Measurements from ENCODE around the gene CAMK1. TPM values are rescaled to one million over a fixed set of nuclear protein-coding genes. Genes with fewer than 3 reads are reported as not detected.

Gene CAMK1
- polyA plus RNA-seq, 4 donors: 10.1 to 22.5 (median 19.4) TPM

- H3K4me1 ChIP-seq (ENCODE audit: control insufficient read depth in 3 of 3, insufficient read depth in 2 of 3, low read depth in 1 of 3, low read length in 2 of 3): peaks cover 0 to 24% (median 2%) of the 10 kb centered on the region in 3 donors
- DNase-seq (no peak), FAIRE-seq (no peak)
- no peaks in the 10 kb centered on the region for H3K9me3 ChIP-seq (ENCODE audit: control insufficient read depth in 2 of 2, insufficient read depth in 1 of 2, low read depth in 1 of 2, low read length in 1 of 2)
- no peak overlapping the region for H3K4me3 ChIP-seq (ENCODE audit: low read depth in 1 of 3, low read length in 3 of 3)
- peaks cover 42 to 73% (median 43%) of the 10 kb centered on the region in 3 donors for H3K36me3 ChIP-seq (ENCODE audit: control insufficient read depth in 3 of 3, insufficient read depth in 2 of 3, low read depth in 1 of 3, low read length in 3 of 3)
- WGBS, 3 donors: 33 to 83% (median 42%) methylated on average over 1 of the region's 1 CpG
- no peaks in the 10 kb centered on the region for H3K27me3 ChIP-seq (ENCODE audit: control insufficient read depth in 3 of 3, insufficient read depth in 3 of 3, low read length in 3 of 3)
- H3K27ac ChIP-seq (ENCODE audit: low read depth in 1 of 3, low read length in 2 of 3): peak overlapping the region in 1 of 3 donors; percentile 4
These were observed 33.7 kb upstream of the CAMK1 start for GRCh38 chr3:9803494-9803893.

DNA sequence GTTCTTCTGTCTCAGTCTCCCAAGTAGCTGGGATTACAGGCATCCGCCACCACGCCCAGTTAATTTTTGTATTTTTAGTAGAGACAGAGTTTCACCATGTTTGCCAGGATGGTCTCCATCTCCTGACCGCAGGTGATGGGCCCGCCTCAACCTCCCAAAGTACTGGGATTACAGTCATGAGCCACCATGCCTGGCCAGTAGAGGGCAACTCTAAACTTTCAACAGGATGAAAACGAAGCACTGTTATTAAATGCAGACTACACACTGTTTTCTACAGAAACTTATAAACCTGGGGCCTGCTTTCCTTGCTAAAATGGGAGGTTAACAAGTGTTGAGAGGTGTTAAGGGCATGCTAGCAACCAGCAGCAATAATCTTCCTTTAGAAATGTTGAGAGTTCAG is 30.8 kb upstream of the CAMK1 start:
- peaks cover 0 to 20% (median 2%) of the 10 kb centered on the region in 3 donors for H3K4me1 ChIP-seq (ENCODE audit: control insufficient read depth in 3 of 3, insufficient read depth in 2 of 3, low read depth in 1 of 3, low read length in 2 of 3)
- no peaks in the 10 kb centered on the region for H3K9me3 ChIP-seq (ENCODE audit: control insufficient read depth in 2 of 2, insufficient read depth in 1 of 2, low read depth in 1 of 2, low read length in 1 of 2)
- H3K36me3 ChIP-seq (ENCODE audit: control insufficient read depth in 3 of 3, insufficient read depth in 2 of 3, low read depth in 1 of 3, low read length in 3 of 3): peaks cover 30 to 69% (median 42%) of the 10 kb centered on the region in 3 donors
- WGBS, 3 donors: 79 to 85% (median 81%) methylated on average over 5 of the region's 5 CpGs
- DNase-seq (no peak), FAIRE-seq (no peak)
- H3K27me3 ChIP-seq (ENCODE audit: control insufficient read depth in 3 of 3, insufficient read depth in 3 of 3, low read length in 3 of 3): no peaks in the 10 kb centered on the region
- no peak overlapping the region for H3K27ac ChIP-seq (ENCODE audit: low read depth in 1 of 3, low read length in 2 of 3)
- H3K4me3 ChIP-seq (ENCODE audit: low read depth in 1 of 3, low read length in 3 of 3): no peak overlapping the region

- no peaks in the 10 kb centered on the region for H3K9me3 ChIP-seq (ENCODE audit: control insufficient read depth in 2 of 2, insufficient read depth in 1 of 2, low read depth in 1 of 2, low read length in 1 of 2)
- H3K4me3 ChIP-seq (ENCODE audit: low read depth in 1 of 3, low read length in 3 of 3): no peak overlapping the region
- no peak for DNase-seq
- 87 to 92% (median 91%) methylated on average over 12 of the region's 12 CpGs for WGBS, 3 donors
- H3K27ac ChIP-seq (ENCODE audit: low read depth in 1 of 3, low read length in 2 of 3): no peak overlapping the region
- no peak for FAIRE-seq
- peaks cover 18 to 56% (median 27%) of the 10 kb centered on the region in 3 donors for H3K36me3 ChIP-seq (ENCODE audit: control insufficient read depth in 3 of 3, insufficient read depth in 2 of 3, low read depth in 1 of 3, low read length in 3 of 3)
- H3K4me1 ChIP-seq (ENCODE audit: control insufficient read depth in 3 of 3, insufficient read depth in 2 of 3, low read depth in 1 of 3, low read length in 2 of 3): peaks cover 1 to 11% (median 2%) of the 10 kb centered on the region in 3 donors
- H3K27me3 ChIP-seq (ENCODE audit: control insufficient read depth in 3 of 3, insufficient read depth in 3 of 3, low read length in 3 of 3): no peaks in the 10 kb centered on the region
These were observed 27.6 kb upstream of the CAMK1 start for GRCh38 chr3:9797196-9797945.

- FAIRE-seq: no peak
- H3K27me3 ChIP-seq (ENCODE audit: control insufficient read depth in 3 of 3, insufficient read depth in 3 of 3, low read length in 3 of 3): no peaks in the 10 kb centered on the region
These were observed 25.5 kb upstream of the CAMK1 start for GRCh38 chr3:9795207-9795606.

GRCh38 chr3:9794400-9794799 is 24.7 kb upstream of the CAMK1 start:
- Histone ChIP-seq H3K27me3 (ENCODE audit: control insufficient read depth in 3 of 3, insufficient read depth in 3 of 3, low read length in 3 of 3) (no peaks in the 10 kb centered on the region), H3K36me3 (ENCODE audit: control insufficient read depth in 3 of 3, insufficient read depth in 2 of 3, low read depth in 1 of 3, low read length in 3 of 3) (peaks cover 3 to 45% (median 15%) of the 10 kb centered on the region in 3 donors), H3K4me3 (ENCODE audit: low read depth in 1 of 3, low read length in 3 of 3) (no peak overlapping the region), H3K27ac (ENCODE audit: low read depth in 1 of 3, low read length in 2 of 3) (no peak overlapping the region), H3K9me3 (ENCODE audit: control insufficient read depth in 2 of 2, insufficient read depth in 1 of 2, low read depth in 1 of 2, low read length in 1 of 2) (no peaks in the 10 kb centered on the region), H3K4me1 (ENCODE audit: control insufficient read depth in 3 of 3, insufficient read depth in 2 of 3, low read depth in 1 of 3, low read length in 2 of 3) (peaks cover 2 to 20% (median 4%) of the 10 kb centered on the region in 3 donors)
- WGBS, 3 donors: 93 to 98% (median 94%) methylated on average over 11 of the region's 11 CpGs
- FAIRE-seq (no peak), DNase-seq (no peak)

More at GRCh38 chr3:9795207-9795606, 25.5 kb upstream of the CAMK1 start:
- Histone ChIP-seq H3K27ac (ENCODE audit: low read depth in 1 of 3, low read length in 2 of 3) (no peak overlapping the region), H3K9me3 (ENCODE audit: control insufficient read depth in 2 of 2, insufficient read depth in 1 of 2, low read depth in 1 of 2, low read length in 1 of 2) (no peaks in the 10 kb centered on the region), H3K4me1 (ENCODE audit: control insufficient read depth in 3 of 3, insufficient read depth in 2 of 3, low read depth in 1 of 3, low read length in 2 of 3) (peaks cover 2 to 20% (median 4%) of the 10 kb centered on the region in 3 donors), H3K36me3 (ENCODE audit: control insufficient read depth in 3 of 3, insufficient read depth in 2 of 3, low read depth in 1 of 3, low read length in 3 of 3) (peaks cover 11 to 47% (median 19%) of the 10 kb centered on the region in 3 donors), H3K4me3 (ENCODE audit: low read depth in 1 of 3, low read length in 3 of 3) (no peak overlapping the region)
- 78 to 88% (median 84%) methylated on average over 5 of the region's 5 CpGs for WGBS, 3 donors
- no peak for DNase-seq

DNA sequence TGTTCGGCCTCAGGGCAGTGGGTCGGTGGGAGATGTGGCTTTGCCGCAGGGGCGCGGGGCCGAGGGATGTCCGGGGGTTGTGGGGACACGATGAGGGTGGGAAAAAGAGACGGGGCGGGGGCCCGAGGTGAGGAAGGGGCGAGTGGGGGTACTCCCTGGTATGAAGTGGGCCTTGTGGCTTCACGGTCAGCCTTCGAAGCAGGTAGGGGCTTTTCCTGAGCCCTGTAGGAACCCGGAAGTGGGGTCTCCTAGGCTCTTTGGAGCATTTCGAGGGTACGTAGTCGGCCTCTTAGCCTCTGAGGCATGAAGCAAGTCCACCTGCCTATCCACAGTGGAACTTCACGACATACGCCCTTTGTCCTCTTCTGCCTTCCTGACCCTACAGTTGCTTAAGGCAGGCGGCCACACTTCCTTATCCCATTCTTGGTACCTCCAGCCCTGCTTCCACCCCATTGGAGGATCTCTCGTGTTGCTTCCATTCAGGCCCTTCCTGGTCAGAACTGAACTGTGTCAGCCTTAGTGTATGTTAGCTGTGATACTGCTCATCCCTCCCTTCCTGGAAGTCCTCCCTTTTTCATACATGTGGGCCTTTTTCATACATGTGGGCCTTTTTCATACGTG is 23.5 kb upstream of the CAMK1 start:
- WGBS, 3 donors: 1% methylated on average over 18 to 23 of the region's 23 CpGs
- Histone ChIP-seq H3K4me3 (ENCODE audit: low read depth in 1 of 3, low read length in 3 of 3) (peak overlapping the region; percentile 93 to 99 (median 97)), H3K9me3 (ENCODE audit: control insufficient read depth in 2 of 2, insufficient read depth in 1 of 2, low read depth in 1 of 2, low read length in 1 of 2) (no peaks in the 10 kb centered on the region), H3K36me3 (ENCODE audit: control insufficient read depth in 3 of 3, insufficient read depth in 2 of 3, low read depth in 1 of 3, low read length in 3 of 3) (peaks cover 3 to 49% (median 11%) of the 10 kb centered on the region in 3 donors), H3K27me3 (ENCODE audit: control insufficient read depth in 3 of 3, insufficient read depth in 3 of 3, low read length in 3 of 3) (no peaks in the 10 kb centered on the region), H3K4me1 (ENCODE audit: control insufficient read depth in 3 of 3, insufficient read depth in 2 of 3, low read depth in 1 of 3, low read length in 2 of 3) (peaks cover 2 to 20% (median 4%) of the 10 kb centered on the region in 3 donors), H3K27ac (ENCODE audit: low read depth in 1 of 3, low read length in 2 of 3) (peak overlapping the region; percentile 92 to 98 (median 96))
- FAIRE-seq (no peak), DNase-seq (peak; percentile 80 to 85)

DNA sequence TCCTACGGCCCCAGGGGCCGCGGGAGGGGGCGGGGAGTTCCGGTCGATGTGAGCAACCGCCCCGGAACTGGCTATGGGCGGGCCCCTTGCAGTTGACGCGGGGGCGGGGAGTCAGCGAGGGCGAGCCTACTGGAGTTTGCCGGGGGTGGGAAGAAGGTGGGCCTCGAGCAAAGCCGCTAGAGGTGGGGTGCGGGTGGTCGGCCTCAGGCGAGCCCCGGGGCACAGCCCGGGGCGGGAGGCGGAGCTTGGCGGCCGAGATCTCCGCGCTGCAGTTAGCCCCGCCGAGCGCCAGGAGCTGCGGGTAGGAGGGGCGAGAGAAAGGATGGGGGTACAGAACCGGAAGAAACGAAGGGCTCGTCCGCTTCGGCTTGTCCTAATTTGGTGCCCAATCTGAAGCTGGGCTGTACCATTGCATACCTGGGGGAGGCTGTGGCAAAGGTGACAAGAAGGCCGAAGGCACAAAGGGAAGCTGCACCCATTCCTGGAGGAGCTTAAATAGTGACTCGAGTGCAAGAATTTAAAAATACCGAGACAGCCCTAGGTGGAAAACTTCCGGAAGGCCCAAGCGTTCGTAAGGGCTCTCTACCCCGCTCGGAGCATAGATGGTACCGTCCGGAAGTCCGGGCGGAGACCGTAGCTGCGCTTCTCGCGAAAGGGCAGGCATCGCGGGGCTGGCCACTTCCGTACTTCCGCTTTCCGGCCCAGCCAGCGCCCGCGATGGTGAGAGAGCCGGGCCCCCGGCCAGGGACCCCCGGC is 22.8 kb upstream of the CAMK1 start, which contains the start of the genes ARPC4 and TADA3:
ARPC4 (plus strand) TSS at position 678 of the 756 bp plus-strand sequence; CDS start at position 718, 40 bp downstream.
TADA3 (minus strand) TSS at position 69 of the 756 bp plus-strand sequence. CDS start 1,007 bp downstream, outside the sequence.
- Histone ChIP-seq H3K27ac (ENCODE audit: low read depth in 1 of 3, low read length in 2 of 3) (peak within 1 kb of the TSS; percentile 92 to 98 (median 96)), H3K36me3 (ENCODE audit: control insufficient read depth in 3 of 3, insufficient read depth in 2 of 3, low read depth in 1 of 3, low read length in 3 of 3) (peaks cover 1 to 49% (median 9%) of the 10 kb centered on the region in 3 donors), H3K27me3 (ENCODE audit: control insufficient read depth in 3 of 3, insufficient read depth in 3 of 3, low read length in 3 of 3) (no peaks in the 10 kb centered on the region), H3K9me3 (ENCODE audit: control insufficient read depth in 2 of 2, insufficient read depth in 1 of 2, low read depth in 1 of 2, low read length in 1 of 2) (no peaks in the 10 kb centered on the region), H3K4me1 (ENCODE audit: control insufficient read depth in 3 of 3, insufficient read depth in 2 of 3, low read depth in 1 of 3, low read length in 2 of 3) (peaks cover 2 to 24% (median 6%) of the 10 kb centered on the region in 3 donors), H3K4me3 (ENCODE audit: low read depth in 1 of 3, low read length in 3 of 3) (peak within 1 kb of the TSS; percentile 93 to 99 (median 97))
- DNase-seq (peak; percentile 92 to 97), FAIRE-seq (no peak)
- 0 to 1% (median 1%) methylated on average over 60 to 65 of the region's 65 CpGs for WGBS, 3 donors

All from small intestine (tissue), 7 donors.